ENCODE data around the gene KRT4.

DNA sequence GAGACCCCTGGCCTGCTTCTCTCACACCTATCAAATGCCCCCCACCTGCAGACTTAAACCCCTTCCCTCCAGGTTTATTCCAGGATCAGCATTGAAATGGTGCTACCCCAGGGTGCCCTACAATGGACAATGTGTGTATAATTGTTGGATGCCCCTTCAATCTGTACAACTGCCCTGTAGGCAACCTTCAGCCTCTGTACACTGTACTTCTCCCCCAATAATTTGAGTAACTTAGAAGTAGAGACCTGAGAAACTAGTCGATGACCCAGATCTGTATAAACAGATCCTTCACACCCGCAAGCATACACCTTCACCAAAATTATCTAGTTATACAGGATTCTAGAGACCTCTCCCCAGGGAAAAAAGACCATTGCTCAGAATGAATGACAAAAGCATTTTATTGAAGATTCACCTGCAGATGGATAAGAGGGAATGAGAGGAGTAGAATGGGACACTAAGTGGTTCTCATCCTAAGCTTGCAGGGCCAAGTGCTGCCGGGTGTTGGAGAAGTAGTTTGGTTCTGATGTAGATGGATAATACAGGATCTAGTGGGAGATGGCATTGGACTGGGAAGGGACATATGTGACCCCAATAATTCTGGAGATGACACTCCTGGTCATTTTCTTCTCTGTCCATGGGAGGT lies 7.6 kb downstream of the KRT4 start:
- TF ChIP-seq POLR2A (IDR thresholded peaks at IDR 0.05) (no peak), EP300 (IDR thresholded peaks at IDR 0.05) (no peak)

Data from tibial nerve (tissue), 3 donors.